H1 (cell line): ENCODE measurements around the gene ACY1. TPM values are rescaled to one million over a fixed set of nuclear protein-coding genes. Genes with fewer than 3 reads are reported as not detected.

Experiments used
- ASH2L ChIP-seq: fragments of 200-600, 300-600 bp; sonication (generic); IDR thresholded peaks from one replicate; pipeline ENCODE4 v1.7.1; 2017; ENCODE audit warnings: low read length
- ATF3 ChIP-seq: IDR thresholded peaks from 2 replicates; pipeline ENCODE4 v1.6.1; 2011; ENCODE audit warnings: low read depth, mild to moderate bottlenecking, low read length; ENCODE audit not compliant: insufficient read depth
- GTF2F1 ChIP-seq: IDR thresholded peaks from 2 replicates; pipeline ENCODE4 v1.6.1; 2012; ENCODE audit warnings: low read depth, low read length, improper control_type of control experiment, borderline replicate concordance
- HDAC2 ChIP-seq, 2 experiments: fragments of 300-600 bp in 1 of 2; sonication (generic) in 1 of 2; IDR thresholded peaks; 2 replicates each; pipeline ENCODE4 v1.6.1; 2011 to 2012; ENCODE audit warnings: low read depth in 2 of 2, low read length in 2 of 2, mild to moderate bottlenecking in 2 of 2, moderate library complexity in 2 of 2, borderline replicate concordance in 1 of 2, inconsistent platforms in 1 of 2
- JUND ChIP-seq: IDR thresholded peaks from 2 replicates; pipeline ENCODE4 v1.6.1; 2011; ENCODE audit warnings: mild to moderate bottlenecking, improper control_type of control experiment, low read length
- PHF8 ChIP-seq: fragments of 200-600 bp; sonication (generic); conservative IDR thresholded peaks from 2 replicates; pipeline ENCODE4 v1.7.1; 2012; ENCODE audit warnings: low read depth, mild to moderate bottlenecking, inconsistent platforms, low read length, moderate library complexity
- POLR2A ChIP-seq, 2 experiments: IDR thresholded peaks; 1 replicate in 1 of 2; 2 replicates in 1 of 2; pipeline ENCODE4 v1.6.1; 2011; ENCODE audit warnings: low read depth in 2 of 2, low read length in 2 of 2, mild to moderate bottlenecking in 2 of 2; ENCODE audit errors: control extremely low read depth in 1 of 2
- SIN3A ChIP-seq, 2 experiments: IDR thresholded peaks in 1 of 2; conservative IDR thresholded peaks in 1 of 2; 2 replicates each; pipeline ENCODE4 v1.6.1; 2011 to 2012; ENCODE audit warnings: low read length in 2 of 2, improper control_type of control experiment in 1 of 2, low read depth in 1 of 2, mild to moderate bottlenecking in 1 of 2
- SIRT6 ChIP-seq: IDR thresholded peaks from one replicate; pipeline ENCODE4 v1.7.1; 2012; ENCODE audit warnings: low read length, inconsistent platforms
- SP1 ChIP-seq: IDR thresholded peaks from 2 replicates; pipeline ENCODE4 v1.6.1; 2011; ENCODE audit warnings: low read depth, low read length
- TAF1 ChIP-seq: IDR thresholded peaks from 2 replicates; pipeline ENCODE4 v1.6.1; 2011; ENCODE audit warnings: mild to moderate bottlenecking, low read depth, low read length
- polyA plus RNA-seq, 7 experiments: library from polyadenylated mRNA; depleted of rRNA in 3 of 7; stranded (reverse) in 5 of 7; unstranded in 2 of 7; fragments of >200 nt in 5 of 7; fragments of 200-250 nt in 2 of 7; gene quantifications; 1 replicate in 5 of 7; 2 replicates in 1 of 7; 4 replicates in 1 of 7; pipeline versions ENCODE4 v1.2.1 to v1.2.3, GENCODE V29; 2011 to 2013; ENCODE audit warnings: missing spikeins in 2 of 7, mixed read lengths in 2 of 7
- total RNA-seq: library from RNA; stranded (reverse); fragmentation: NEBNext Ultra II Directional; extraction: Animal tissue kit (Norgen Biotek cat#: 25700); gene quantifications from 2 replicates; pipeline ENCODE4 v1.2.1, GENCODE V29; 2021

Gene ACY1
- total and polyA plus RNA-seq, 2 of the 8 experiments (the other 6 are each of a cell fraction or from before 2014, with no cell fraction given) = 48.3 to 113 TPM

- TF ChIP-seq HDAC2 (IDR thresholded peaks at IDR 0.05; ENCODE audit: borderline replicate concordance in 1 of 2, low read depth in 2 of 2, low read length in 2 of 2) (peak in 1 of 2 experiments; percentile 64; a peak in 1 of 4 replicates), SP1 (no peak), ASH2L (peak; percentile 41), GTF2F1 (no peak), POLR2A (IDR thresholded peaks at IDR 0.05; ENCODE audit: control extremely low read depth in 1 of 2, low read depth in 2 of 2, low read length in 2 of 2) (peak in 1 of 2 experiments; percentile 86; a peak in 2 of 3 replicates), PHF8 (peak; percentile 58), SIN3A (conservative IDR thresholded peaks at IDR 0.05 in 1 of 2, IDR thresholded peaks at IDR 0.05 in 1 of 2; ENCODE audit: low read depth in 1 of 2, low read length in 2 of 2) (peak; percentile 44 to 68; a peak in 2 of 4 replicates), SIRT6 (no peak), ATF3 (no peak), TAF1 (peak; percentile 77), JUND (no peak)
- TF ChIP-seq, all 59 proteins: peak for 17
Measured at GRCh38 chr3:51982838-51983577, at the start of gene ACY1 (continued).
